NCI-H146 (cell line): Measurements from ENCODE around the gene AMDHD1.

Source experiments
- DNase-seq: peaks from one replicate; lab custom pipeline; 2025; lab: John Stamatoyannopoulos, UW

Gene AMDHD1

GRCh38 chr12:95995238-95996031, 52.3 kb downstream of the AMDHD1 start:
- DNase-seq, result peak; percentile 3

- DNase-seq, result no peak
Observed at GRCh38 chr12:95996034-95996658, 53.0 kb downstream of the AMDHD1 start, which contains the start of gene HAL. Gene HAL (minus strand): TSS chr12:95996344. CDS start chr12:95995910, 434 bp downstream.

GRCh38 chr12:95997276-95997675, 54.1 kb downstream of the AMDHD1 start:
- DNase-seq, result no peak

GRCh38 chr12:95997911-95998510, 54.9 kb downstream of the AMDHD1 start:
- DNase-seq, result no peak

GRCh38 chr12:95998611-95999286, 55.6 kb downstream of the AMDHD1 start:
- DNase-seq, result peak; percentile 57

- DNase-seq, result no peak
Observed at GRCh38 chr12:95999484-95999883, 56.4 kb downstream of the AMDHD1 start.

GRCh38 chr12:96000858-96001257, 57.7 kb downstream of the AMDHD1 start:
- no peak for DNase-seq

- no peak for DNase-seq
Observed at GRCh38 chr12:96006727-96007126, 63.6 kb downstream of the AMDHD1 start.

- DNase-seq, result peak; percentile 6
Observed at GRCh38 chr12:96007729-96008128, 64.6 kb downstream of the AMDHD1 start.

- no peak for DNase-seq
Observed at GRCh38 chr12:96014943-96015599, 71.9 kb downstream of the AMDHD1 start.

GRCh38 chr12:96015672-96016071, 72.5 kb downstream of the AMDHD1 start:
- peak; percentile 1 for DNase-seq
